HG03064 (cell line): Measurements from ENCODE around the gene BUD13.
A peak's percentile ranks its signal among the peaks of the same experiment; 100 is the strongest.

Experiments used
- ATAC-seq: cut with Tn5 transposase; IDR thresholded peaks from one replicate; pipeline ENCODE4 v1.9.1; 2021; ENCODE audit warnings: low read depth; ENCODE audit not compliant: unreplicated experiment

Gene BUD13

DNA sequence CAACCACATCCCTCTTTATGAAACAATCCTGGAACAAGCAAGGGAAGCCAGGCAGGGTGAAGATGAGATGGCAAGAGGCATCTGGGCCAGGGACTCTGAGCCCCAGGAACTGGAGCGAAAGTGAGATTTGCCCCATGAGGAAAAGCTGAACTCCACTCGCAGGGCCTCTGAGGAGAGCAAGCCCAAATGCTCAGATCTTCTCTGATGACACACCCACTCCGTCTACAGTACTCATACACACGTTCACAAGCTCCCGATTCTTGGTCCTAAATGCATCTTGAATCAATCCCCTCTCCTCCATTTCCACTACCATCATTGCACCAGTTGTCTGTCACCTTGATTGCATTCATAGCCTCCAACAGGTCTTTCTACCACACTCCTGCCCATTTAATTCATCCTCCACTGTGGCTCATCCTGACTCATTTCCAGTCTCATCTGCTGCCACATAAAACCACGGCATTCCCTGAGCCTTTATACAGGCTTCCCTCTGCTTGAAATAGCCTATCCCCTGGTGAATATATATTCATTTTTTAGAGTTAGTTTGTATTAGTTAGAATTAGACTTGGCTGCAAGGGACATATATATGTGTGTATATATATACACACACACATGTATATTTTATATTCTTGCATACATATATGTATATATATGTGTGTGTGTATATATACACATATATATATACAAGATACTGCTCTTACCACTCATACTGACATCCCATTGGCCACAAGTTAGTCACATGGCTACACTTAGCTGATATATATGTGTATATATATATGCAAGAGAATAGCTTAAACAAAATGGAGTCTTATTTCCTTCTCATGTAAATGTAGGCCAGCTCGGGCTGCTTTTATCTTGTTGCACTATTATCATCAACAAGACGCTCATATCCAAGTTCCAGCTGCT is 20.3 kb upstream of the BUD13 start:
- no peak for ATAC-seq

DNA sequence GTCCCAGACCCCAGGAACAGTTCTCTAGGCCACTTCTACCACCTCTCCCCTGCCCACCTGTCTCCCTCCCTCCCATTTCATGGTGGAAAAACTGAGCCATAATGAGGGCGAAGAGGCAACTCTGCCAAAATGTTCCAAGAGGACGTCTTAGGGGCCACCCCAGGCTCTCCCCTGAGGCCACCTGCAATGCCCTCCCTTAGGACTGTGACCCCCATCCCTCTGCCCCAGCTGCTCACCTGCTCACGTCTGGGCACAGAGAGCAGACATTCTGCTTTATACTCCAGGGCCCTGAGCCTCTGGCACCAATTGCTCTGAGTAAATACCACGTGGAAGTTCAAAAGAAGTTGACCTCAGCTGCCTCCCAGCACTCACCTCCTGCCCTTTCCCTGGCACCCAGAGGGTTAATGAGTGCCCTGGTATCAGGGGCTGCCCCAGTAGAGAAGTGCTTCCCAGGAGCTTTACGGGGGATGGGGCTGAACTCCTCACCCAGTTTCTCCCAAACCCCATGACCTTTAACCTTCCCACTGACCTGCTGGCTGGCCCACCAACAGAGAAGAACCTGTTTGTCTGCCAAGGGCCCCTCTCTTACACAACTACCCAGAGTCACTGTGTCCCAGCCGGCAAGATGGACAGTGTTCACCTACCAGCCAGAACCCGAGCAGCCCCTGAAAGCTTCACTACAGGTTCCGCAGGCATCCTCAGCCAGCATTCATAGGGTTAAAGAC is 19.5 kb upstream of the BUD13 start:
- no peak for ATAC-seq

- ATAC-seq, result no peak
Observed at GRCh38 chr11:116791813-116792143, 19.0 kb upstream of the BUD13 start, which contains the start of gene APOA5. Gene APOA5 (minus strand): TSS chr11:116791879. CDS start chr11:116791860, 19 bp downstream.

DNA sequence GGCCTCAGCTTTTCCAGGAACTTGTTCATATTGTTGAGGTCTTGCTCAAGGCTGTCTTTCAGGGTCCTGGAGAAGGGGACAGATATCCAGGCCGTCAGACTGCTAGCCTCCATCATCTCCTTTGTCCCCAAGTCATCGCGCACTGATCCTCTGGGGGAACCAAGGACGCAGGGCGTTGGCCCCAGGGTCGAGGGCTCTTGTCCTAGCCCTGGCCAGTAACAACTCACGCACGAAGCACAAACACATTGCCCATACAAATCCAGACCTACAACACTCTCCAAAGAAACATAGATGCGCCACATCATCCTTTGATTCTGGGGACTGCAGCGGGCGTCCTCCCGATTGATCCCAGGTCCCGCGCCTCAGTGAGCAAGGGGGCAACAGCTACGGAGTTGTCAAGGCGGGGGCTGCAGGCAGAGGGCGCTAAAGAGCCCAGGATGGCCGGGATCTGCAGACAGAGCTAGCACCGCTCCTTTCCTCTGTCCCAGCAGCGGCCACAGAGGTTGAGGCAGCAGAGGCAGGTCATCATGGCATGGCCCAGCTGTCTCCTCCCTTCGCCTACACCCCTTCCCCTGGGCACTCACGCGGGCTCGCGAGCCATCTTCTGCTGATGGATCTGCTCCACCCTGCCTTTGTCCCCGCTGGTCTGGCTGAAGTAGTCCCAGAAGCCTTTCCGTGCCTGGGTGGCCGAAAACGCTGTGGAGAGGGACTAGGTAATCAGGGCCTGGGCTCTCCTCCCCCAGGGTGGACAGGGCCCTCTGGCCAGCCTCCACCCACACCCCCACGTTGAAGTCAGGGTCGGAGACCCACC is 18.4 kb upstream of the BUD13 start:
- ATAC-seq, result no peak

DNA sequence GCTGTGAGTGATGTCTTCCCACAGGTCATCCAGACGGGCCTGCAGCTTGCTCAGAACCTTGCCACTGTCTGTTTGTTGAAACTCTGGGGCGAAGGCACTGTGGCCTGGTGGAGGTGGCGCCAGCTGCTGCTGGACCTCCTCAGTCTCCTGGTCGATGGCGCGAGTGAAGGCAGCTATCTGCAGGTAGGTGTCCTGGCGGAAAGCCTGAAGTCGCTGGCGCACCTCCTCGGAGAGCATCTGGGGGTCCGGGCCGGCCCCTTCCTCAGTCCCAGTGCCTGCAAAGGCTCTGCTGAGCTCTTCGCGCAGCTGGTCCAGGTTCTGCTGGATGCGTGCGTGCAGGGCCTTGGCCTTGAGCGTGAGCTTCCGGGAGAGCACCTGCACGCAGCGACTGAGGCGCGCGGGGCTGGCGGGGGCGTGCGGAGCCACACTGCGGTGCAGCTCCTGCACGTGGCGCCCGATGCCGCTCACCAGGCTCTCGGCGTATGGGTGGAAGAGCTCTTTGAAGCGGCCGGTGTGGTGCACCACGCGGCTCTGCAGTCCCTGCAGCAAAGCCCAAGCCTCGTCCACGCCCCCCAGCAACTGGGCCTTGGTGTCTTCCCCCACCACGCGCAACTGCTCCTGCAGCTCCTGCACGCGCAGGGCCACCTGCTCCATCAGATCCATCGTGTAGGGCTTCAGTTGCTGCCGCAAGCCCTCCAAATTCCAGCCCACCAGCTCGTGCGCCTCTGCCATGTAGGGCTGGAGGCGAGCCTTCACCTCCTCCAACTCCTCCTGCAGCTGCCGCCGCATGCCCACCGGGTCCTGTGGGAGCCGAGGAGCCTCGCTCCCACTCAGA is 17.6 kb upstream of the BUD13 start:
- ATAC-seq, result no peak

GRCh38 chr11:116788975-116789374 is 16.2 kb upstream of the BUD13 start:
- ATAC-seq, result no peak

- no peak for ATAC-seq
Observed at GRCh38 chr11:116788534-116788933, 15.7 kb upstream of the BUD13 start.

DNA sequence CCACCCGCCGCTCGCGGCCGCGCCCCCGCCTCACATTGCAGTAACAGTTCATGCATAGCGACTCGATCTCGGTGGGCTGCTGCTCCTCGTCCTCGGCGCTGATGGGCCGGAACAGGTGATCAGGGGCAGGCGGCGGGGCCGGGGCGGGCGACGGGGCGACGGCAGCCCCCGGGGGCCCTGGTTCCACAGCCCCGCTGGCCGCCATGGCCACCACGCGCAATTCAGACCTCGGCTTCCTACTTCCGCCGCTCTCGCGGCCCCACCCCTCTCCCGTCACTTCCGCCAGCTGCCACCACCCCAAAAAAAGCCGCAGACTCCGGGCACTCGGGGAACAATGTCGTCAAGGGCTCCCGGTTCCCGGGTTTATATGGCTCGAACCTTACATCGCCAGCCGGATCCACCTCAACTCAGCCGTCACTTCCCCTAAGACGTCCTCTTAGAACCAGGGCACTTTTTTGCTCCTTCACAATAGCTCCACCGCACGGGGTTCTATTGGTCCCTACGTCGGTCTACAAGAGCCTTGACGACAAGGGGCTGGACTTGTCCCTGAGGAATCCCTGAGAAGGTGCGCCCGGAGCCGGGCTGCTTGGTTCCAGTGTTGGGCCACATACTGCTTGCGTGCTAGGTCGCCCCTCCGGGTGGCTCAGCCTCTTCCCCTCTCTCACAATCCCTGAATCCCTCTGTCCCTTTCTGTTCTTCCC is 15.1 kb upstream of the BUD13 start, which contains the start of gene ZPR1:
Gene ZPR1, minus strand, starts transcription at position 238 of the 701 bp plus-strand sequence. Its CDS starts 33 bp downstream, at position 205.
- peak; percentile 86 for ATAC-seq

- ATAC-seq, result no peak
Observed at GRCh38 chr11:116787436-116787785, 14.6 kb upstream of the BUD13 start.

DNA sequence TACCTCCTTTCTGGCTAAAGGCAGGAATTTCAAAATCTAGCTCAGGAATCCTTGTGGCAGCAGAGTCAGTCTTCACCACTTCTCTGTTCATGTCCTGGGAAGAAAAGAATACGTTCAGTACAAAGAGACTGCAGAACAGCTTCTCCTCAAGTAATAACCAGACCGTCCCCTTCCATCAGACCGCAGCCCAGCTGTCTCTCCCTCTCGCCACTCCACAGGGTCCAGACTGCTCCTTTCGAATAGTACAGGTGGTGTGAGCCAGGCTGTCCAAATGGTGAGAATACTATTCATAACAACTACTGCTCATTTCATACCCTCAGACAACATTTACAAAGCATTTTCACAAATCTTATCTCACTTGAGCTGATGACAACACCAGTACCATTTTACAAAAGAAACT is 14.2 kb upstream of the BUD13 start:
- no peak for ATAC-seq

DNA sequence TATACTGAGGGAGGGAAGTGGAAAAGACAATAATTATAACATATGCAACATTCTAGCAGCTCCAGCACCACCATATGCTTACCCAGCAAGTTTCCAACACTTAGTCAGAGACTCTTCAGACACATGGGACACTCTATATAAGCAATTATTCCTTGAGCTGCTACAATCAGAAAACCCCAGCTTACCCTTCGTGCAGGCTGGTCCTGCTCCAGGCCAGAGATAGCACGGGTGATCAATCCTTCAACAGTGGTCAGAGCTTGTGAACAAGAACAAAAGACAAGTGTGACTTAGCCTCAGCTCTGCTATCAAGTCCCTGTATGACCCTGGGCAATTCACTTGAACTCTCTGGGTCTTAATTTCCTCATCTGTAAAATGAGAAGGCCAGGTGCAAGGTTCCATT is 13.5 kb upstream of the BUD13 start:
- no peak for ATAC-seq

GRCh38 chr11:116782728-116783127 is 9.9 kb upstream of the BUD13 start:
- ATAC-seq, result no peak

- no peak for ATAC-seq
Observed at GRCh38 chr11:116778556-116778955, 5.8 kb upstream of the BUD13 start.

DNA sequence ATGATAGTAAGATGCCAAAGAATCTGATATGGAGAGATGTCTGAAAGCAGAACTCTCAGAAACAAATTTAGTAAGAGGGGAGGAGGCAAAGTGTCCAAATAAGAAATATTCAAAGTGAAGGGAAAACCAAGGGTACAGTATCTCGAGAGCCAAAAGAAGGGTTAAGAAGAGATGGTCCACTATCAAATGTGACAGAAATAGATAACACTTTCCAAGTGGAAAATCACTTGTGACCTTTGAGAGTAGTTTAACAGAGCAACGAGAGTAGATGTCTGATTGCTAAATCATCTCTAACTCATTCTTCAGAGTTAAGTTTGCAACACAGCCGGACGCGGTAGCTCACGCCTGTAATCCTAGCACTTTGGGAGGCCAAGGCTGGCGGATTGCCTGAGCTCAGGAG is 4.3 kb upstream of the BUD13 start:
- no peak for ATAC-seq

DNA sequence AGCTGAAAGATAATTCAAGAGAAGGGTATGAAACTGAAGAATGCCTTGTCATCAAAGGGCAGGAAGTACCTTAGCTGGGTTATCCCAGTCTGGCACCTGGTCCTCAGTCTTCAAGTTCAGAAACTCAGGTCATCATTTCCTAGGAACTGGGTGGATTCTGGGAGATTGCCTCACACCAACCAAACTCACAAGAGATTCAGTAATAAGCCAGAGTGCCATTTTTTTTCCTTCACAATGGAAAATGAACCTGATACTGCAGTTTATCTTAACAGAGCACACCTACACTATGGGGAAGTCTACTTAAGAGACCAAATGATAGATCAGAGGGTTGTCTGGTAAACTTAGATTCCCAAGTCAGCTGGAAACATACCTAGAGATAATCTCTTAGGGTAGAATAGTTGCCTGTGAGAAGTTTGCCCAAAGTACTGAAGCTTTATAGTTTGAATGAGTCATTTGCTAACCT is 3.8 kb upstream of the BUD13 start:
- no peak for ATAC-seq

- no peak for ATAC-seq
Observed at GRCh38 chr11:116775975-116776374, 3.2 kb upstream of the BUD13 start.

DNA sequence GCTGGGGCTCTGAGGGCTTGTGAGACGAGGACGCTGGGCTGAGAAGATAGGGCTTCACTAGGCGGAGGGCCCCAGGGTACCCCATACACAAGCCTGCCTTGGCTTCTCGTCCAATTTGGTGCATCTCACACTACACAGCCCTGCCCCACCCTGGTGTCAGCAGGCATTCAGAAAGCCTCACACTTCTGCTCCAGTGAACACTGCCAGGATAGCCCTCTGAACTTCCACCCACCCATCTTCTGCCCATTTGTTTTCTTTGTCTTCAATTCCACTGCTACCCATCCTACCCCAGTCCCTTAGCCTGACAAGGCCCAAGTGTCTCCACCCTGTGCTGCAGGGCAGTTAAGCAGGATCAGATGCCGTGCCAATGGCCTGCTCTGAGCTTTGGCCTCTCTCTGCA is 1.9 kb upstream of the BUD13 start:
- ATAC-seq, result no peak

- peak; percentile 11 for ATAC-seq
Observed at GRCh38 chr11:116773203-116774097, 663 bp upstream of the BUD13 start.
